SIG-M5 (cell line): Measurements from ENCODE around the gene GNAS.
A peak's percentile ranks its signal among the peaks of the same experiment; 100 is the strongest.
"Not testable (repeated sequence)": the region's sequence is repeated elsewhere in the genome, so short reads cannot be mapped to it uniquely, and the experiment has no call there.

Source experiments
- DNase-seq: peaks from one replicate; lab custom pipeline; 2025; lab: John Stamatoyannopoulos, UW

The GNAS gene

GRCh38 chr20:58927490-58928061 lies 75.1 kb downstream of the GNAS start:
- DNase-seq, result no peak

GRCh38 chr20:58930496-58930895 lies 78.0 kb downstream of the GNAS start:
- no peak for DNase-seq

GRCh38 chr20:58932170-58932569 lies 79.7 kb downstream of the GNAS start:
- DNase-seq, result no peak

- no peak for DNase-seq
Measured at GRCh38 chr20:58938078-58938477, 85.6 kb downstream of the GNAS start.

- DNase-seq, result peak; percentile 41
Measured at GRCh38 chr20:58938541-58938940, 86.0 kb downstream of the GNAS start.

- DNase-seq, result no peak
Measured at GRCh38 chr20:58941471-58941870, 89.0 kb downstream of the GNAS start.

GRCh38 chr20:58942549-58942948 lies 90.0 kb downstream of the GNAS start:
- DNase-seq, result no peak

GRCh38 chr20:58944610-58945009 lies 92.1 kb downstream of the GNAS start:
- DNase-seq, result no peak

GRCh38 chr20:58945965-58946631 lies 93.6 kb downstream of the GNAS start:
- no peak for DNase-seq

- not testable (repeated sequence) for DNase-seq
Measured at GRCh38 chr20:58947797-58948388, 95.4 kb downstream of the GNAS start.

- no peak for DNase-seq
Measured at GRCh38 chr20:58950603-58951002, 98.1 kb downstream of the GNAS start.

- no peak for DNase-seq
Measured at GRCh38 chr20:58953050-58953449, 100.5 kb downstream of the GNAS start.

GRCh38 chr20:58956078-58956477 lies 103.6 kb downstream of the GNAS start:
- peak; percentile 75 for DNase-seq

GRCh38 chr20:58959652-58960051 lies 107.1 kb downstream of the GNAS start:
- DNase-seq, result no peak
